ENCODE measurements around the gene ITGB1BP2.

GRCh38 chrX:71256856-71257255 lies 44.7 kb upstream of the ITGB1BP2 start:
- TF ChIP-seq POLR2A (IDR thresholded peaks at IDR 0.05) (no peak), CTCF (IDR thresholded peaks at IDR 0.05) (no peak), EP300 (IDR thresholded peaks at IDR 0.05) (no peak)

All from tibial nerve (tissue), 4 donors.